ENCODE data around the gene SYCP2L.
"Not testable (repeated sequence)": the region's sequence is repeated elsewhere in the genome, so short reads cannot be mapped to it uniquely, and the experiment has no call there.

SYCP2L gene

DNA sequence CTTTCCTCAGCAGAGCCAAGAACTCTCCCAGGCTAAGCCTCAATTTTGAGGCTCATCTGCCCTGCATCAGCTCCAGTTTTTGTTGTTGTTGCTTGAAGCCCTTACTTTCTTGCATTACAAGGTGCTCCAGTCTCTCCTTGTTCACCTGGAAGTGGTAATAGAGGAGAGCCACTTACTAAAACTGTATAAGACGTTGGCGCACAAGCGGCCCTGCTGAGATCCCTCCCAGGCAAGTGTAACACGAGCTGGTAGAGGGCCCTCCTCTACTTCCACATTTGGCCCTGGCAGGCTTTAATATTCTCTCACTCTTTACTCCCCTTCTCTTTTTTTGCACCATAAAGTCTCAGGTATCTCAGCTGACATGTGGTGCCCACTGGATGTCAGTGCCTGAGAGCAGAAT is 24.5 kb upstream of the SYCP2L start:
- no peak for DNase-seq (ENCODE audit: extremely low spot score)

DNA sequence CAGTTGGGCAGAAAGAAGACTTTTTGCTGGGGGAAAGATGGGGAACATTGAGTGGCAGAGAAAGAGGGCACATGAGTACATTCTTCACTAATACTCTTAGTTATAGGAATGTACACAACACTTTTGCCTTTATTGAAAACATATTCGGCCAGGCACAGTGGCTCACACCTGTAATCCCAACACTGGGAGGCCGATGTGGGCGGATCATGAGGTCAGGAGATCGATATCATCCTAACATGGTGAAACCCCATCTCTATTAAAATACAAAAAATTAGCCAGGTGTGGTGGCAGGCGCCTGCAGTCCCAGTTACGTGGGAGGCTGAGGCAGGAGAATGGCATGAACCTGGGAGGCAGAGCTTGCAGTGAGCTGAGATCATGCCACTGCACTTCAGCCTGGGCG is 23.8 kb upstream of the SYCP2L start:
- CTCF ChIA-PET; POLR2A ChIA-PET; DNase-seq (ENCODE audit: extremely low spot score): not testable (repeated sequence)

More for the DNA sequence above, 24.5 kb upstream of the SYCP2L start:
- POLR2A ChIA-PET, result no interaction called here
- TF ChIP-seq, protein P1, sequence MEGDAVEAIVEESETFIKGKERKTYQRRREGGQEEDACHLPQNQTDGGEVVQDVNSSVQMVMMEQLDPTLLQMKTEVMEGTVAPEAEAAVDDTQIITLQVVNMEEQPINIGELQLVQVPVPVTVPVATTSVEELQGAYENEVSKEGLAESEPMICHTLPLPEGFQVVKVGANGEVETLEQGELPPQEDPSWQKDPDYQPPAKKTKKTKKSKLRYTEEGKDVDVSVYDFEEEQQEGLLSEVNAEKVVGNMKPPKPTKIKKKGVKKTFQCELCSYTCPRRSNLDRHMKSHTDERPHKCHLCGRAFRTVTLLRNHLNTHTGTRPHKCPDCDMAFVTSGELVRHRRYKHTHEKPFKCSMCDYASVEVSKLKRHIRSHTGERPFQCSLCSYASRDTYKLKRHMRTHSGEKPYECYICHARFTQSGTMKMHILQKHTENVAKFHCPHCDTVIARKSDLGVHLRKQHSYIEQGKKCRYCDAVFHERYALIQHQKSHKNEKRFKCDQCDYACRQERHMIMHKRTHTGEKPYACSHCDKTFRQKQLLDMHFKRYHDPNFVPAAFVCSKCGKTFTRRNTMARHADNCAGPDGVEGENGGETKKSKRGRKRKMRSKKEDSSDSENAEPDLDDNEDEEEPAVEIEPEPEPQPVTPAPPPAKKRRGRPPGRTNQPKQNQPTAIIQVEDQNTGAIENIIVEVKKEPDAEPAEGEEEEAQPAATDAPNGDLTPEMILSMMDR (IDR thresholded peaks at IDR 0.05; ENCODE audit: control extremely low read depth, extremely low read depth, low read depth, missing control alignments), result no peak
- CTCF ChIA-PET, result no interaction called here

DNA sequence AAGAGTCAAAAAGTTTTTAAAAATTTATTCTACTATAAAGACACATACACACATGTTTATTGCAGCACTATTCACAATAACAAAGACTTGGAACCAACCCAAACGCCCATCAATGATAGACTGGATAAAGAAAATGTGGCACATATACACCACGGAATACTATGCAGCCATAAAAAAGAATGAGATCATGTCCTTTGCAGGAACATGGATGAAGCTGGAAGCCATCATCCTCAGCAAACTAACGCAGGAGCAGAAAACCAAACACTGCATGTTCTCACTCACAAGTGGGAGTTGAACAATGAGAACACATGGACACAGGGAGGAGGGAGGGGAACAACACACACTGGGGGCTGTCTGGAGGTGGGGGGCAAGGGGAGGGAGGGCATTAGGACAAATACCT is 20.1 kb upstream of the SYCP2L start:
- CTCF ChIA-PET, result interaction anchor here (0.8 kb wide), 1 partner anchor 29 kb away, joined by 4 read pairs; no protein-coding TSS in a partner anchor
- DNase-seq (ENCODE audit: extremely low spot score); POLR2A ChIA-PET: not testable (repeated sequence)

DNA sequence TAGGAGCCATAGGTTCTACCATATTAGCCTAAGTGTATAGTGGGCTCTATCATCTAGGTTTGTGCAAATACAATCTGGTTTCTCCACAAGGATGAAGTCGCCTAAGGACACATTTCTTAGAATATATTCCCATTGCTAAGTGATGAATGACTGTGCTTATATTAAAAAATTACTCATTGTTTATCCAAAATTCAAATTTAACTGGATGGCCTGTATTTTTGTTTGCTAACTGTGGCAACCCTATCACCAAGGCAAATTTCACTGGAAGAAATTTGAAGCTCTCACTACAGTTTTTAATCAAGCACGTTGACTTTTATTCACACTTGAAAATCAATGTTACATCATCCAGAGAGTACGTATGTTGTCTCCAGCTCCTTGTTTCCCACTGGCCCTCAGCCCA is 18.9 kb upstream of the SYCP2L start:
- TF ChIP-seq, protein P1 (IDR thresholded peaks at IDR 0.05; ENCODE audit: control extremely low read depth, extremely low read depth, low read depth, missing control alignments), result no peak
- ChIA-PET CTCF (interaction anchor here (0.9 kb wide), 1 partner anchor 438 kb away, joined by 3 read pairs; no protein-coding TSS in a partner anchor), POLR2A (no interaction called here)
- no peak for DNase-seq (ENCODE audit: extremely low spot score)

DNA sequence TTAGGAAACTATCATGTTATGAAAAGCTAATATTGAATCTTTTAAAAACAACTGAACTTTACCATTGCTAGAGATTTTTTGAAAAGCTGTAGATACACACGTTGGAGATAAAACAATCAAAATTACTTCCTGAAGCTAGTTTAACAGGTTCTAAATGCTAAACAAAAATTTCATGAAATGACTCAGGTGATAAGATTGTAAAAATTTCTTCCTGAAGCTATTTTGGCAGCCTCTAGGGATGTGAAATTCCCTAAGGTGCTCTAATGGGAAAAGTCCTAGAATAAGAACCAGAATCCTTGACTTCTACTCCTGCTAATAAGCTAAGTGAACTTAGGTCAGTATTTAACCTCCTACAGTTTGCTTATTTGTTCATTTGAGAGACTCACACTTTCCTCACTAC is 13.5 kb upstream of the SYCP2L start:
- CTCF ChIA-PET, result interaction anchor here (0.8 to 1.7 kb wide), 2 partner anchors 8 to 395 kb away, joined by 3 to 4 read pairs; partner anchors contain the start of gene GCM2
- POLR2A ChIA-PET, result no interaction called here
- DNase-seq (ENCODE audit: extremely low spot score), result no peak
- TF ChIP-seq, protein P1 (IDR thresholded peaks at IDR 0.05; ENCODE audit: control extremely low read depth, extremely low read depth, low read depth, missing control alignments), result no peak

DNA sequence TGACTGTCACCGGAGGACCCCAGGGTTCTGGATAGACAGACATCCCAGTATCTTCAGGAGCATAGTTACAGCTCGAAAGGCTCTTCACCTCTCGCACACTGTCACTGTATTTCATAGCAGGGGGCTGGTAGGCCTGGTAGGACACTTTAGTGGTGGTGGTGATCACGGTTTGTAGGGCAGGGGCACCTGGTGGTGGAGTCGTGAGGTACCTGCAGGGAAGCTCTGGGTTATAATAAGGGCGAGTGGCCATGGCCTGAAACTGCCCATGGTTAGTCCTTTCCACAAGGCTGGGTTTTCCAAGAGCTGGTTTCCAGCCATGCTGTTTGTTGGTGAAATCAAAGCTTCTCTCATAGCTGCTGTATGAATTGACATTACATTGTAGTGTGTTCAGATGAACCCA is 12.6 kb upstream of the SYCP2L start:
- CTCF ChIA-PET, result interaction anchor here (0.9 to 2.2 kb wide), 2 partner anchors 13 to 17 kb away, joined by 3 to 7 read pairs; partner anchors contain the start of gene SYCP2L

DNA sequence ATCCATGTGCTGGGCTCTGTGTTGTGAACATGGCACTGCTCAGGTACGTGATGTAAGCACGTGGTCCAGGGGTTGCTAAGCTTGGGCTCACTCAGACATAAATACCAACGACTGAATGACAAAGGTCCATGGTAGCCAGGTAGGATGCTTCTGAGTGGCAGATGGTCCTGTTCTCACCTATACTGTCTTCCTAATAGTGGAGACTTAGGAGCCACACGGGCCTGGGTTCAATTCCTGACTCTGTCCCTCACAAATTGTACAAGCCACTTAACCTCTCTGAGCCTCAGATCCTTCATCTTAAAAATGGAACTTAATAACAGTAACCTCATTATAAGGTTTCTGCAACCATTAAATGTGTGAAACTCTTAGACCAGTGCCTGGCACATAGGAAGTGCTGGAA is 11.8 kb upstream of the SYCP2L start:
- ChIA-PET POLR2A (no interaction called here), CTCF (interaction anchor here (0.9 to 2.2 kb wide), 2 partner anchors 12 to 18 kb away, joined by 3 to 7 read pairs; partner anchors contain the start of gene SYCP2L)
- TF ChIP-seq, protein P1 (IDR thresholded peaks at IDR 0.05; ENCODE audit: control extremely low read depth, extremely low read depth, low read depth, missing control alignments), result no peak
- DNase-seq (ENCODE audit: extremely low spot score), result no peak

More for the DNA sequence above, 12.6 kb upstream of the SYCP2L start:
- TF ChIP-seq, protein P1 (IDR thresholded peaks at IDR 0.05; ENCODE audit: control extremely low read depth, extremely low read depth, low read depth, missing control alignments), result no peak
- POLR2A ChIA-PET, result no interaction called here
- DNase-seq (ENCODE audit: extremely low spot score), result no peak

DNA sequence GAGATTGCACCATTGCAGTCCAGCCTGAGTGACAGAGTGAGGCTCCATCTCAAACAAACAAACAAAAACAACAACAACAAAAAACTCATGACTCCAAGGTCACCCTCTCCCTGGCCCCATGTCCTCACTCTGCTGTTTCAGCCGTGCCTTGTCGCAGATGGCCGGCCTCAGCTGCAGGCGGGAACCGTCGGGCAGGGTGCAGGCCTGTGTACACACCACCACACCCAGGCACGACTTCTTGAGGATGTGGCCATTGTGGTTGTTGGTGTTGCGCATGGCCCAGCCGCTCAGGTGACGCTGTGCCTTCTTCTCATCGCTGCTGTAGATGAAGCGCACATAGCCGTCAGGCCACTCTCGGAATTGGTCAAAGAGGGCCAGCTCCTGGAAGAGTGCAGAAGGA is 9.8 kb upstream of the SYCP2L start:
- TF ChIP-seq, protein P1 (IDR thresholded peaks at IDR 0.05; ENCODE audit: control extremely low read depth, extremely low read depth, low read depth, missing control alignments), result no peak
- POLR2A ChIA-PET, result no interaction called here
- CTCF ChIA-PET, result no interaction called here

More for the DNA sequence above, 9.8 kb upstream of the SYCP2L start:
- no peak for DNase-seq (ENCODE audit: extremely low spot score)
